OCI-LY7 (cell line): Measurements from ENCODE around the gene FBH1.

Experiments
- CTCF ChIP-seq: fragments of 200-600 bp; sonication (generic); conservative IDR thresholded peaks from 2 replicates; pipeline ENCODE4 v1.5.1; 2014; ENCODE audit warnings: mild to moderate bottlenecking, antibody characterized with exemption, low read length, moderate library complexity, mixed read lengths
- EZH2phosphoT487 ChIP-seq: fragments of 200-600 bp; sonication (generic); IDR thresholded peaks from 2 replicates; pipeline ENCODE4 v1.6.1; 2018; ENCODE audit warnings: low read depth, borderline replicate concordance, mild to moderate bottlenecking, mixed run types, antibody characterized with exemption, low read length, moderate library complexity, mixed read lengths

GRCh38 chr10:5885619-5886018 is 4.4 kb upstream of the FBH1 start:
- no peak for TF ChIP-seq CTCF
- TF ChIP-seq EZH2phosphoT487, result no peak
